H9 (cell line): ENCODE data around the gene SMARCD3. TPM values are rescaled to one million over a fixed set of nuclear protein-coding genes. Genes with fewer than 3 reads are reported as not detected.

Experiments used
- DNase-seq: peaks from one replicate; pipeline ENCODE4 v3.0.0-alpha.2; 2017
- H2AFZ ChIP-seq: one replicate; pipeline ENCODE4 v1.6.1; 2013; ENCODE audit warnings: mild to moderate bottlenecking, low read length, control low read depth, moderate library complexity
- H2AK5ac ChIP-seq: 2 replicates; pipeline ENCODE4 v1.6.1; 2013; ENCODE audit warnings: low read length, control low read depth, mixed read lengths; ENCODE audit not compliant: insufficient read length
- H2BK120ac ChIP-seq: one replicate; pipeline ENCODE4 v1.6.1; 2013; ENCODE audit warnings: low read depth, mild to moderate bottlenecking, low read length, control low read depth, inconsistent platforms; ENCODE audit not compliant: poor library complexity, severe bottlenecking
- H2BK12ac ChIP-seq: 2 replicates; pipeline ENCODE4 v1.6.1; 2013; ENCODE audit warnings: low read length, control low read depth, mixed read lengths, low read depth; ENCODE audit not compliant: insufficient read length
- H2BK15ac ChIP-seq: 2 replicates; pipeline ENCODE4 v1.6.1; 2013; ENCODE audit warnings: low read depth, low read length, control low read depth
- H2BK20ac ChIP-seq: one replicate; pipeline ENCODE4 v1.6.1; 2013; ENCODE audit warnings: low read depth, mild to moderate bottlenecking, low read length, control low read depth, inconsistent platforms; ENCODE audit not compliant: poor library complexity, severe bottlenecking
- H2BK5ac ChIP-seq: 2 replicates; pipeline ENCODE4 v1.6.1; 2013; ENCODE audit warnings: low read length, control low read depth, mixed read lengths; ENCODE audit not compliant: insufficient read length
- H3K14ac ChIP-seq: 2 replicates; pipeline ENCODE4 v1.6.1; 2013; ENCODE audit warnings: low read length, control low read depth; ENCODE audit not compliant: insufficient read depth
- H3K18ac ChIP-seq: 2 replicates; pipeline ENCODE4 v1.6.1; 2013; ENCODE audit warnings: low read depth, mild to moderate bottlenecking, mixed read lengths, low read length, control low read depth; ENCODE audit not compliant: insufficient read length
- H3K23ac ChIP-seq: 2 replicates; pipeline ENCODE4 v1.6.1; 2013; ENCODE audit warnings: low read length, control low read depth, mixed read lengths, low read depth; ENCODE audit not compliant: insufficient read length
- H3K23me2 ChIP-seq: 2 replicates; pipeline ENCODE4 v1.6.1; 2013; ENCODE audit warnings: low read depth, mild to moderate bottlenecking, mixed read lengths, low read length, control low read depth; ENCODE audit not compliant: insufficient read length, poor library complexity, severe bottlenecking
- H3K27ac ChIP-seq: 2 replicates; pipeline ENCODE4 v1.5.1; 2013; ENCODE audit warnings: low read length, control low read depth, mixed read lengths, low read depth; ENCODE audit not compliant: insufficient read length
- H3K27me3 ChIP-seq: 2 replicates; pipeline ENCODE4 v1.6.1; 2013; ENCODE audit warnings: low read length, control low read depth, inconsistent platforms; ENCODE audit not compliant: insufficient read depth
- H3K4ac ChIP-seq: 2 replicates; pipeline ENCODE4 v1.6.1; 2013; ENCODE audit warnings: low read depth, mild to moderate bottlenecking, control low read depth, inconsistent platforms, low read length, moderate library complexity
- H3K4me1 ChIP-seq: 2 replicates; pipeline ENCODE4 v1.6.1; 2013; ENCODE audit warnings: low read length, control low read depth, inconsistent platforms; ENCODE audit not compliant: insufficient read depth
- H3K4me2 ChIP-seq: 2 replicates; pipeline ENCODE4 v1.6.1; 2013; ENCODE audit warnings: low read length, control low read depth, mixed read lengths; ENCODE audit not compliant: insufficient read length, insufficient read depth
- H3K56ac ChIP-seq: 2 replicates; pipeline ENCODE4 v1.6.1; 2013; ENCODE audit warnings: low read depth, mild to moderate bottlenecking, mixed read lengths, low read length, control low read depth; ENCODE audit not compliant: insufficient read length
- H3K79me1 ChIP-seq: 2 replicates; pipeline ENCODE4 v1.6.1; 2013; ENCODE audit warnings: low read depth, mild to moderate bottlenecking, moderate library complexity, low read length, control low read depth, inconsistent platforms; ENCODE audit not compliant: insufficient read depth, poor library complexity, severe bottlenecking
- H3K79me2 ChIP-seq: 2 replicates; pipeline ENCODE4 v1.6.1; 2013; ENCODE audit warnings: low read length, control low read depth, inconsistent platforms; ENCODE audit not compliant: insufficient read depth
- H3K9ac ChIP-seq: 2 replicates; pipeline ENCODE4 v1.6.1; 2013; ENCODE audit warnings: low read length, control low read depth, mixed read lengths; ENCODE audit not compliant: insufficient read length; ENCODE audit errors: extremely low read depth
- H3K9me3 ChIP-seq: one replicate; pipeline ENCODE4 v1.6.1; 2013; ENCODE audit warnings: low read depth, low read length, inconsistent platforms; ENCODE audit not compliant: control insufficient read depth
- H3T11ph ChIP-seq: one replicate; pipeline ENCODE4 v1.6.1; 2013; ENCODE audit warnings: mild to moderate bottlenecking, low read length, control low read depth, inconsistent platforms
- H4K20me1 ChIP-seq: one replicate; pipeline ENCODE4 v1.6.1; 2013; ENCODE audit not compliant: control insufficient read depth, insufficient read length, insufficient read depth
- H4K5ac ChIP-seq: 2 replicates; pipeline ENCODE4 v1.6.1; 2013; ENCODE audit warnings: low read depth, mild to moderate bottlenecking, mixed read lengths, low read length, control low read depth; ENCODE audit not compliant: insufficient read length
- H4K8ac ChIP-seq: replicated peaks from 2 replicates; pipeline ENCODE4 v1.6.1; 2013; ENCODE audit warnings: low read length, control low read depth, mixed read lengths, low read depth; ENCODE audit not compliant: insufficient read length
- H4K91ac ChIP-seq: 2 replicates; pipeline ENCODE4 v1.6.1; 2013; ENCODE audit warnings: low read depth, mild to moderate bottlenecking, moderate library complexity, mixed read lengths, low read length, control low read depth; ENCODE audit not compliant: insufficient read length
- H3K27ac Mint-ChIP-seq, 3 experiments: 2 replicates in 2 of 3; 3 replicates in 1 of 3; pipeline ENCODE4 v1.8.0; 2020 to 2021; ENCODE audit warnings: mixed read lengths in 3 of 3, mild to moderate bottlenecking in 1 of 3, moderate library complexity in 1 of 3
- H3K27me3 Mint-ChIP-seq: 2 replicates; pipeline ENCODE4 v1.8.0; 2021; ENCODE audit warnings: low read depth, mild to moderate bottlenecking, moderate library complexity, mixed read lengths
- H3K36me3 Mint-ChIP-seq, 3 experiments: 2 replicates in 2 of 3; 3 replicates in 1 of 3; pipeline ENCODE4 v1.8.0; 2020 to 2021; ENCODE audit warnings: low read depth in 3 of 3, mixed read lengths in 3 of 3; ENCODE audit not compliant: insufficient read depth in 1 of 3
- H3K4me1 Mint-ChIP-seq, 2 experiments: 2 replicates each; pipeline ENCODE4 v1.8.0; 2020; ENCODE audit warnings: mixed read lengths in 2 of 2
- H3K4me3 Mint-ChIP-seq, 2 experiments: 2 replicates in 1 of 2; 3 replicates in 1 of 2; pipeline ENCODE4 v1.8.0; 2020 to 2021; ENCODE audit warnings: mild to moderate bottlenecking in 2 of 2, mixed read lengths in 2 of 2, moderate library complexity in 1 of 2
- H3K9me3 Mint-ChIP-seq, 2 experiments: 2 replicates in 1 of 2; 3 replicates in 1 of 2; pipeline ENCODE4 v1.8.0; 2020; ENCODE audit warnings: mild to moderate bottlenecking in 2 of 2, mixed read lengths in 2 of 2, moderate library complexity in 1 of 2
- CTCF ChIP-seq: fragments of 200-600 bp; sonication (generic); conservative IDR thresholded peaks from 3 replicates; pipeline ENCODE4 v1.8.0; 2021; ENCODE audit warnings: antibody characterized with exemption, mild to moderate bottlenecking
- WGBS: extraction: QIAGEN DNeasy Blood & Tissue Kit; methylation state at CpG from one replicate; pipeline ENCODE4 v1.1.7; 2013; ENCODE audit warnings: missing lambda C conversion rate, low lambda C conversion rate, mixed read lengths; ENCODE audit not compliant: insufficient read length; ENCODE audit errors: extremely low coverage; 5-methylcytosine and 5-hydroxymethylcytosine counted together
- total RNA-seq: library from RNA; stranded (reverse); gene quantifications from 2 replicates; pipeline ENCODE4 v1.2.1, GENCODE V29; 2021

The SMARCD3 gene
- total RNA-seq, 1 experiment from 2014 or later = 5.0 TPM

- H4K5ac ChIP-seq = no peak overlapping the region
- H3K36me3 Mint-ChIP-seq = peaks cover 61 to 90% (median 81%) of the 10 kb centered on the region in 3 experiments; a peak in 6 of 7 replicates
- no peak overlapping the region for H3K4me2 ChIP-seq
- no peaks in the 10 kb centered on the region for H3K9me3 ChIP-seq
- no peak overlapping the region for H3K4ac ChIP-seq
- H3K18ac ChIP-seq = no peak overlapping the region
- no peak overlapping the region for H3T11ph ChIP-seq
- H3K23ac ChIP-seq = no peak overlapping the region
- no peak overlapping the region for H2BK15ac ChIP-seq
- H3K79me2 ChIP-seq = no peaks in the 10 kb centered on the region
- no peak overlapping the region for H2BK120ac ChIP-seq
- no peaks in the 10 kb centered on the region for H3K9me3 Mint-ChIP-seq
- H2BK5ac ChIP-seq = no peak overlapping the region
- H3K14ac ChIP-seq = no peak overlapping the region
- no peaks in the 10 kb centered on the region for H3K4me1 Mint-ChIP-seq
- no peaks in the 10 kb centered on the region for H3K27me3 ChIP-seq
- no peak overlapping the region for H3K27ac ChIP-seq
- no peak for DNase-seq
- H3K23me2 ChIP-seq = no peaks in the 10 kb centered on the region
- no peak for TF ChIP-seq CTCF
- no peaks in the 10 kb centered on the region for H3K27me3 Mint-ChIP-seq
- WGBS = no CpG with 5 or more reads among the region's 9 CpGs
- no peak overlapping the region for H2AFZ ChIP-seq
- no peak overlapping the region for H2AK5ac ChIP-seq
- no peak overlapping the region for H4K91ac ChIP-seq
- no peak overlapping the region for H4K8ac ChIP-seq
- H3K27ac Mint-ChIP-seq = no peak overlapping the region
- H4K20me1 ChIP-seq = no peaks in the 10 kb centered on the region
- no peaks in the 10 kb centered on the region for H3K4me1 ChIP-seq
- H2BK12ac ChIP-seq = no peak overlapping the region
- no peak overlapping the region for H2BK20ac ChIP-seq
- no peak overlapping the region for H3K9ac ChIP-seq
- H3K4me3 Mint-ChIP-seq = no peak overlapping the region; a peak in 1 of 5 replicates
- no peaks in the 10 kb centered on the region for H3K79me1 ChIP-seq
- no peak overlapping the region for H3K56ac ChIP-seq
These were observed 30.3 kb downstream of the SMARCD3 start for GRCh38 chr7:151218170-151218569.
